ENCODE measurements around the gene XYLT1. TPM values are rescaled to one million over a fixed set of nuclear protein-coding genes. Genes with fewer than 3 reads are reported as not detected.

The XYLT1 gene
- total RNA-seq, 1 donor from 2014 or later = 12.3 TPM

DNA sequence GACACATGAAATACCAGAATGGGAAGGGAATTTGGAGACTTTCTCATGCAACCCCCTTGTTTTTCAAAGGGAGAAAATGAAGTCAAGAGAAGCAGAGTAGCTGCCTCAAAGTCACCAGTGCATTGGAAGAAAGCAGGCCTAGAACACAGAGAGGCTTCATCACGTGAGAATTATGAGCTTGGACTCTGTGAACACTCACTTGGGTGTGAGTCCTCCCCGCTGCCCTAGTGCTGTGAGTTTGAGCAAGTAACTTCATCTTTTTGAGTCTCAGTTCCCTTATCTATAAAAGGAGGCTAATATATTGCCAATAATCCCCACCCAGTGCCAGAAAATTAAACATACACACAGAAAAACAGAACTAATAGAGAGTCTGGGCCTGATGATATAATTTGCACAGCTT lies 315.8 kb downstream of the XYLT1 start:
- H3K27me3 Mint-ChIP-seq = no peaks in the 10 kb centered on the region
- H3K4me3 Mint-ChIP-seq (ENCODE audit: low read depth) = no peak overlapping the region
- DNase-seq (ENCODE audit: low spot score, unreplicated experiment) = no peak
- H3K27ac Mint-ChIP-seq = no peak overlapping the region
- no peaks in the 10 kb centered on the region for H3K9me3 Mint-ChIP-seq (ENCODE audit: low read depth)
- no peaks in the 10 kb centered on the region for H3K4me1 Mint-ChIP-seq (ENCODE audit: low read depth)
- no peaks in the 10 kb centered on the region for H3K36me3 Mint-ChIP-seq (ENCODE audit: insufficient read depth)
- TF ChIP-seq, protein P1, sequence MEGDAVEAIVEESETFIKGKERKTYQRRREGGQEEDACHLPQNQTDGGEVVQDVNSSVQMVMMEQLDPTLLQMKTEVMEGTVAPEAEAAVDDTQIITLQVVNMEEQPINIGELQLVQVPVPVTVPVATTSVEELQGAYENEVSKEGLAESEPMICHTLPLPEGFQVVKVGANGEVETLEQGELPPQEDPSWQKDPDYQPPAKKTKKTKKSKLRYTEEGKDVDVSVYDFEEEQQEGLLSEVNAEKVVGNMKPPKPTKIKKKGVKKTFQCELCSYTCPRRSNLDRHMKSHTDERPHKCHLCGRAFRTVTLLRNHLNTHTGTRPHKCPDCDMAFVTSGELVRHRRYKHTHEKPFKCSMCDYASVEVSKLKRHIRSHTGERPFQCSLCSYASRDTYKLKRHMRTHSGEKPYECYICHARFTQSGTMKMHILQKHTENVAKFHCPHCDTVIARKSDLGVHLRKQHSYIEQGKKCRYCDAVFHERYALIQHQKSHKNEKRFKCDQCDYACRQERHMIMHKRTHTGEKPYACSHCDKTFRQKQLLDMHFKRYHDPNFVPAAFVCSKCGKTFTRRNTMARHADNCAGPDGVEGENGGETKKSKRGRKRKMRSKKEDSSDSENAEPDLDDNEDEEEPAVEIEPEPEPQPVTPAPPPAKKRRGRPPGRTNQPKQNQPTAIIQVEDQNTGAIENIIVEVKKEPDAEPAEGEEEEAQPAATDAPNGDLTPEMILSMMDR (IDR thresholded peaks at IDR 0.05; ENCODE audit: unreplicated experiment) = no peak

DNA sequence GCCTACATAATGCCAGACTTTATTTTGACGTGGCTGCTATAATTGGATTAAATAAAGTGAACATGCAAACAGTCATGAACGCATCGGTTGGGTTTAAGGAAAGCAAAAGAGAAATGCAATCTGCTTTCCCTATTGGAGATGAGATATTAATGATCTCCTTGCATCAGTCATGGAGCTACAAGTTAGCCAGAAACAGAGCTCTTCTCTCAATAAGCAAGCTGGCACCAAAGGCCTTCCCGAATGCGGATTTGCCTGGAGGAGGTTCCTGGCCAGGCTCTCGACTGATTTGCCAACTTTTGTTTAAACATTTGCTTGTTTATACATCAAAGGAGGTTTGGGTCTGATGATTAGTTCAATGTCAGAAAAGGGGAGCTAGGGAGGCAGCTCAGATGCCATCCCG lies 318.4 kb downstream of the XYLT1 start:
- DNase-seq (ENCODE audit: low spot score, unreplicated experiment) = no peak
- Mint-ChIP-seq H3K27ac (no peak overlapping the region), H3K4me3 (ENCODE audit: low read depth) (no peak overlapping the region), H3K27me3 (no peaks in the 10 kb centered on the region), H3K36me3 (ENCODE audit: insufficient read depth) (no peaks in the 10 kb centered on the region), H3K4me1 (ENCODE audit: low read depth) (no peaks in the 10 kb centered on the region), H3K9me3 (ENCODE audit: low read depth) (no peaks in the 10 kb centered on the region)
- TF ChIP-seq, protein P1 (IDR thresholded peaks at IDR 0.05; ENCODE audit: unreplicated experiment) = no peak

DNA sequence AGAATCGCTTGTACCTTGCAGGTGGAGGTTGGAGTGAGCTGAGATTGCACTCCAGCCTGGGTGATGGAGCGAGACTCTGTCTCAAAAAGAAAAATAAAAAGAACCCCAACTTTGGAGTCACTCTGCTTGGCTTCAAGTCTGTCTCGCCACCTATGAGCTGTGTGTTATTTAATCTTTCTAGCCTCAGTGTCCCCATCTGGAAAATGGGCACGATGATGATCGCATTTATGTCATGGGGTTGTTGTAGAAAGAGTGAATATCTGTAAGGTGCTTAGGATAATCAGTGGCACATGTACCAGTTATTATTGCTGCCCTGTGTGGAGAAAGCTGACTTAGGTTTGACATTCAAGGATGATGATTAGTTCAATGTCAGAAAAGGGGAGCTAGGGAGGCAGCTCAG lies 319.4 kb downstream of the XYLT1 start:
- no peak for DNase-seq (ENCODE audit: low spot score, unreplicated experiment)
- no peaks in the 10 kb centered on the region for H3K4me1 Mint-ChIP-seq (ENCODE audit: low read depth)
- no peak overlapping the region for H3K27ac Mint-ChIP-seq
- TF ChIP-seq, protein P1 (IDR thresholded peaks at IDR 0.05; ENCODE audit: unreplicated experiment) = no peak
- H3K4me3 Mint-ChIP-seq (ENCODE audit: low read depth) = no peak overlapping the region
- H3K9me3 Mint-ChIP-seq (ENCODE audit: low read depth) = no peaks in the 10 kb centered on the region
- H3K36me3 Mint-ChIP-seq (ENCODE audit: insufficient read depth) = no peaks in the 10 kb centered on the region
- H3K27me3 Mint-ChIP-seq = no peaks in the 10 kb centered on the region

DNA sequence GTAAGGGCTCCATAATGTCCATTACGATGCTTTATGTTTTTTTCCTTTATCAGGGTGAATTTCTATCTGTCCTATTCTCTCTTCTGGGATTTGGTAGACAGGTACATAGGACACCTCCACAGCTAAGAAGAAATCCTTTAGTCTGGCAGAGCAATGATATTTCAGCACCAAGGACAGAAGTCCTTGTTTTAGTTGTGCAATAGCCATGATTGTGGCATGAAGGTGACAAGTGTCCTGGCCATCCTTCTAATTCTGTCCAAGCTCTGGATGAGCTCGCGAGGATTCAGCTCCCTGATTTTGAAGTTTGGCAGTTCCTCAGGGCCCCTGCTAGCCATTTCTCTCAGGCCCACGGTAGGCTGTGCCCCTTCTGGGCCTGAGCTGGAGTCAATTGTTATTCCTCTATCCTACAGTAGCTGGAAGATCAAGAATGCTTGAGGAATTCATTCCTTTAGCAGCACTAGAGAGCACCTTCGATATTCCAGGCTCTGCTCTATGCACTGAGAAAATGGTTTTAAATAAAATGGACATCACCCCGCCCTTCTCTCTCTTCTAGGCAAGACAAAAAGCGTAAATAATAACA lies 320.8 kb downstream of the XYLT1 start:
- Mint-ChIP-seq H3K27me3 (no peaks in the 10 kb centered on the region), H3K36me3 (ENCODE audit: insufficient read depth) (no peaks in the 10 kb centered on the region), H3K9me3 (ENCODE audit: low read depth) (no peaks in the 10 kb centered on the region), H3K27ac (no peak overlapping the region), H3K4me3 (ENCODE audit: low read depth) (no peak overlapping the region), H3K4me1 (ENCODE audit: low read depth) (no peaks in the 10 kb centered on the region)
- TF ChIP-seq, protein P1 (IDR thresholded peaks at IDR 0.05; ENCODE audit: unreplicated experiment) = no peak
- DNase-seq (ENCODE audit: low spot score, unreplicated experiment) = no peak

DNA sequence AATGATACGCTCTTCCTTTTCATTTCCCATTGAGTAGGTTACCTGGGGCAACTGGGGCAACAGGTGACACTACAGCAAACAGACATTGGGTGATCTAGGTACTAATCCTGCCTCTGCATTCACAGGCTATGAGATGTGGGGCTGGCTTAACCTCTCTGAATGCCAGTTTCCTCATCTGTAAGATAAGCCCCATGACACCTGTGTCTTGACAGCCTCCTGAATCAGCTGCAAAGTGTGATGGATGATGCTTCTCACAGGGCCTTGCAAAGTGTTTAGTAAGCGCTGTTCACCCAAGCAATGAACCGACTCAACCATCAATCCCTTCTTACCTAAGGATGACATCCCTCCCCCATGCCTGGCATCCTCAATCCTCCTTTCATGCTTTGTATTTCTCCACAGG lies 322.8 kb downstream of the XYLT1 start:
- Mint-ChIP-seq H3K4me3 (ENCODE audit: low read depth) (no peak overlapping the region), H3K27me3 (no peaks in the 10 kb centered on the region), H3K27ac (no peak overlapping the region), H3K36me3 (ENCODE audit: insufficient read depth) (no peaks in the 10 kb centered on the region), H3K4me1 (ENCODE audit: low read depth) (no peaks in the 10 kb centered on the region), H3K9me3 (ENCODE audit: low read depth) (no peaks in the 10 kb centered on the region)
- TF ChIP-seq, protein P1 (IDR thresholded peaks at IDR 0.05; ENCODE audit: unreplicated experiment) = no peak
- DNase-seq (ENCODE audit: low spot score, unreplicated experiment) = no peak
